K562 (cell line): ENCODE measurements around the gene TLR5. TPM values are rescaled to one million over a fixed set of nuclear protein-coding genes. Genes with fewer than 3 reads are reported as not detected.
A peak's percentile ranks its signal among the peaks of the same experiment; 100 is the strongest.

Experiments used
- E4F1 ChIP-seq: fragments of 250-450 bp; sonication (Bioruptor Pico); IDR thresholded peaks from 2 replicates; pipeline ENCODE4 v1.5.0; 2021; ENCODE audit warnings: mild to moderate bottlenecking, borderline replicate concordance
- GTF2E2 ChIP-seq: fragments of 200-800 bp; sonication (Bioruptor generic); IDR thresholded peaks from 2 replicates; pipeline ENCODE4 v1.6.1; 2016; ENCODE audit warnings: missing genetic modification characterization, missing compliant biosample characterization
- GTF2F1 ChIP-seq: IDR thresholded peaks from 2 replicates; pipeline ENCODE4 v1.6.1; 2011; ENCODE audit warnings: low read depth, low read length, improper control_type of control experiment
- MTA1 ChIP-seq: fragments of 450-650 bp; IDR thresholded peaks from 2 replicates; pipeline ENCODE4 v1.6.1; 2017; ENCODE audit warnings: borderline replicate concordance
- MYC ChIP-seq, 2 experiments: fragments of 250-450 bp in 1 of 2; sonication (Bioruptor Pico) in 1 of 2; IDR thresholded peaks; 2 replicates each; pipeline versions ENCODE4 v1.5.1 to v1.6.1; 2012 to 2021; ENCODE audit warnings: low read depth in 2 of 2, borderline replicate concordance in 1 of 2, improper control_type of control experiment in 1 of 2, low read length in 1 of 2, mild to moderate bottlenecking in 1 of 2, moderate library complexity in 1 of 2
- RBM34 ChIP-seq: fragments of 200-400 bp; formaldehyde crosslinking; IDR thresholded peaks from 2 replicates; pipeline ENCODE4 v1.6.1; 2018; ENCODE audit warnings: low read length, borderline replicate concordance; ENCODE audit not compliant: insufficient read depth
- RFX5 ChIP-seq: IDR thresholded peaks from 2 replicates; pipeline ENCODE4 v1.6.1; 2011; ENCODE audit warnings: low read depth, mild to moderate bottlenecking, improper control_type of control experiment, low read length
- RFX7 ChIP-seq: fragments of 250-450 bp; sonication (Bioruptor Pico); IDR thresholded peaks from 2 replicates; pipeline ENCODE4 v1.5.1; 2021; ENCODE audit warnings: mild to moderate bottlenecking
- SIX5 ChIP-seq, 2 experiments: IDR thresholded peaks; 2 replicates each; pipeline ENCODE4 v1.6.1; 2011; ENCODE audit warnings: low read length in 2 of 2, borderline replicate concordance in 1 of 2, low read depth in 1 of 2, mild to moderate bottlenecking in 1 of 2, moderate library complexity in 1 of 2; ENCODE audit not compliant: insufficient read depth in 1 of 2
- SNRNP70 ChIP-seq: fragments of 200-400 bp; formaldehyde crosslinking; optimal IDR thresholded peaks from 2 replicates; pipeline ENCODE3; 2017; ENCODE audit warnings: low read depth, low read length
- SP2 ChIP-seq: IDR thresholded peaks from 2 replicates; pipeline ENCODE4 v1.6.1; 2011; ENCODE audit warnings: mild to moderate bottlenecking, low read depth, low read length, moderate library complexity; ENCODE audit not compliant: poor library complexity, severe bottlenecking; ENCODE audit errors: extremely low read depth
- TFAM ChIP-seq: fragments of 250-450 bp; sonication (Bioruptor Pico); conservative IDR thresholded peaks from 2 replicates; pipeline ENCODE4 v1.5.0; 2021; ENCODE audit warnings: mild to moderate bottlenecking, moderate library complexity
- ZBTB17 ChIP-seq: fragments of 450-650 bp; formaldehyde crosslinking; IDR thresholded peaks from 2 replicates; pipeline ENCODE4 v1.4.0; 2020; ENCODE audit warnings: mild to moderate bottlenecking
- ZNF507 ChIP-seq: conservative IDR thresholded peaks from 2 replicates; pipeline ENCODE4 v1.6.1; 2017; ENCODE audit warnings: missing genetic modification characterization, missing compliant biosample characterization
- ZNF583 ChIP-seq: fragments of 250-450 bp; sonication (Bioruptor Pico); IDR thresholded peaks from 2 replicates; pipeline ENCODE4 v1.4.0; 2020
- polyA plus RNA-seq, 8 experiments: library from polyadenylated mRNA; depleted of rRNA in 4 of 8; stranded (reverse) in 5 of 8; unstranded in 3 of 8; fragments of >200 nt; fragmentation: Nextera tagmentation in 2 of 8; fragmentation: Illumina TruSeq in 1 of 8; extraction: Ambion mirVana in 2 of 8; extraction: Trizol in 1 of 8; gene quantifications; 2 replicates each; pipeline versions ENCODE4 v1.2.1 to v1.2.3, GENCODE V29; 2011 to 2014; ENCODE audit warnings: inconsistent platforms in 1 of 8, missing spikeins in 1 of 8
- total RNA-seq, 7 experiments: library from RNA; depleted of rRNA in 6 of 7; stranded (reverse); fragments of >200 nt in 6 of 7; fragmentation: Illumina TruSeq in 2 of 7; extraction: Trizol in 2 of 7; gene quantifications; 2 replicates each; pipeline versions ENCODE4 v1.2.1 to v1.2.3, GENCODE V29; 2011 to 2021; ENCODE audit warnings: low replicate concordance in 1 of 7
- TF ChIP-seq, protein P1 (sequence below): fragments of 450-650 bp; IDR thresholded peaks from 2 replicates; pipeline ENCODE4 v1.6.1; 2017; ENCODE audit warnings: antibody characterized with exemption, mild to moderate bottlenecking
- TF ChIP-seq, protein P2 (sequence below): fragments of 200-800 bp; sonication (Bioruptor generic); IDR thresholded peaks from 2 replicates; pipeline ENCODE4 v1.6.1; 2017; ENCODE audit warnings: missing genetic modification characterization, missing compliant biosample characterization

Gene TLR5
- total and polyA plus RNA-seq, 9 of the 15 experiments (the other 6 are each of a cell fraction or from before 2014, with no cell fraction given): 0.93 to 7.4 (median 1.9) TPM

- TF ChIP-seq E4F1 (CRISPR knock-in tag): no peak
- TF ChIP-seq, protein P1, sequence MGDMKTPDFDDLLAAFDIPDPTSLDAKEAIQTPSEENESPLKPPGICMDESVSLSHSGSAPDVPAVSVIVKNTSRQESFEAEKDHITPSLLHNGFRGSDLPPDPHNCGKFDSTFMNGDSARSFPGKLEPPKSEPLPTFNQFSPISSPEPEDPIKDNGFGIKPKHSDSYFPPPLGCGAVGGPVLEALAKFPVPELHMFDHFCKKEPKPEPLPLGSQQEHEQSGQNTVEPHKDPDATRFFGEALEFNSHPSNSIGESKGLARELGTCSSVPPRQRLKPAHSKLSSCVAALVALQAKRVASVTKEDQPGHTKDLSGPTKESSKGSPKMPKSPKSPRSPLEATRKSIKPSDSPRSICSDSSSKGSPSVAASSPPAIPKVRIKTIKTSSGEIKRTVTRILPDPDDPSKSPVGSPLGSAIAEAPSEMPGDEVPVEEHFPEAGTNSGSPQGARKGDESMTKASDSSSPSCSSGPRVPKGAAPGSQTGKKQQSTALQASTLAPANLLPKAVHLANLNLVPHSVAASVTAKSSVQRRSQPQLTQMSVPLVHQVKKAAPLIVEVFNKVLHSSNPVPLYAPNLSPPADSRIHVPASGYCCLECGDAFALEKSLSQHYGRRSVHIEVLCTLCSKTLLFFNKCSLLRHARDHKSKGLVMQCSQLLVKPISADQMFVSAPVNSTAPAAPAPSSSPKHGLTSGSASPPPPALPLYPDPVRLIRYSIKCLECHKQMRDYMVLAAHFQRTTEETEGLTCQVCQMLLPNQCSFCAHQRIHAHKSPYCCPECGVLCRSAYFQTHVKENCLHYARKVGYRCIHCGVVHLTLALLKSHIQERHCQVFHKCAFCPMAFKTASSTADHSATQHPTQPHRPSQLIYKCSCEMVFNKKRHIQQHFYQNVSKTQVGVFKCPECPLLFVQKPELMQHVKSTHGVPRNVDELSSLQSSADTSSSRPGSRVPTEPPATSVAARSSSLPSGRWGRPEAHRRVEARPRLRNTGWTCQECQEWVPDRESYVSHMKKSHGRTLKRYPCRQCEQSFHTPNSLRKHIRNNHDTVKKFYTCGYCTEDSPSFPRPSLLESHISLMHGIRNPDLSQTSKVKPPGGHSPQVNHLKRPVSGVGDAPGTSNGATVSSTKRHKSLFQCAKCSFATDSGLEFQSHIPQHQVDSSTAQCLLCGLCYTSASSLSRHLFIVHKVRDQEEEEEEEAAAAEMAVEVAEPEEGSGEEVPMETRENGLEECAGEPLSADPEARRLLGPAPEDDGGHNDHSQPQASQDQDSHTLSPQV: peak; percentile 69; the same call in 1 of the 2 replicates
- TF ChIP-seq ZNF507: no peak
- TF ChIP-seq MYC (IDR thresholded peaks at IDR 0.05; ENCODE audit: low read depth, low read length): no peak
- peak; percentile 49; the same call in 1 of the 2 replicates for TF ChIP-seq MYC (CRISPR knock-in tag; IDR thresholded peaks at IDR 0.05; ENCODE audit: borderline replicate concordance, low read depth)
- TF ChIP-seq ZNF583 (CRISPR knock-in tag): no peak
- no peak for TF ChIP-seq SNRNP70
- no peak for TF ChIP-seq RBM34
- no peak for TF ChIP-seq SIX5 (IDR thresholded peaks at IDR 0.05; ENCODE audit: borderline replicate concordance in 1 of 2, insufficient read depth in 1 of 2, low read depth in 1 of 2, low read length in 2 of 2)
- TF ChIP-seq, protein P2, sequence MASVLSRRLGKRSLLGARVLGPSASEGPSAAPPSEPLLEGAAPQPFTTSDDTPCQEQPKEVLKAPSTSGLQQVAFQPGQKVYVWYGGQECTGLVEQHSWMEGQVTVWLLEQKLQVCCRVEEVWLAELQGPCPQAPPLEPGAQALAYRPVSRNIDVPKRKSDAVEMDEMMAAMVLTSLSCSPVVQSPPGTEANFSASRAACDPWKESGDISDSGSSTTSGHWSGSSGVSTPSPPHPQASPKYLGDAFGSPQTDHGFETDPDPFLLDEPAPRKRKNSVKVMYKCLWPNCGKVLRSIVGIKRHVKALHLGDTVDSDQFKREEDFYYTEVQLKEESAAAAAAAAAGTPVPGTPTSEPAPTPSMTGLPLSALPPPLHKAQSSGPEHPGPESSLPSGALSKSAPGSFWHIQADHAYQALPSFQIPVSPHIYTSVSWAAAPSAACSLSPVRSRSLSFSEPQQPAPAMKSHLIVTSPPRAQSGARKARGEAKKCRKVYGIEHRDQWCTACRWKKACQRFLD: 0 out of 2 replicates have a peak, but pooled peaks have one; percentile 27
- no peak for TF ChIP-seq RFX5
- no peak; the same call in 1 of the 2 replicates for TF ChIP-seq GTF2E2 (tag)
- no peak for TF ChIP-seq TFAM
- no peak for TF ChIP-seq MTA1
- TF ChIP-seq RFX7: no peak
- no peak for TF ChIP-seq GTF2F1
- TF ChIP-seq SP2: no peak
- TF ChIP-seq ZBTB17 (CRISPR knock-in tag): 0 out of 2 replicates have a peak, but pooled peaks have one; percentile 46
Observed at GRCh38 chr1:223143537-223144248, 645 bp upstream of the TLR5 start (continued).
